ENCODE data around the gene RAB25. TPM values are rescaled to one million over a fixed set of nuclear protein-coding genes. Genes with fewer than 3 reads are reported as not detected.

Gene RAB25
- total and polyA plus RNA-seq, 2 of the 13 experiments (the other 11 are each of a cell fraction or from before 2014, with no cell fraction given), result 0.20 to 0.22 TPM

- TF ChIP-seq RFXAP (CRISPR knock-in tag; IDR thresholded peaks at IDR 0.05; ENCODE audit: borderline replicate concordance), result 0 out of 2 replicates have a peak, but pooled peaks have one; percentile 35
- TF ChIP-seq KDM5B (CRISPR knock-in tag; IDR thresholded peaks at IDR 0.05; ENCODE audit: borderline replicate concordance), result peak; percentile 39; the same call in 1 of the 2 replicates
- peak; percentile 43; the same call in 1 of the 2 replicates for TF ChIP-seq TARDBP (CRISPR knock-in tag; IDR thresholded peaks at IDR 0.05)
- TF ChIP-seq TFDP2 (CRISPR knock-in tag; IDR thresholded peaks at IDR 0.05), result no peak
- no peak for TF ChIP-seq PPARG (CRISPR knock-in tag; conservative IDR thresholded peaks at IDR 0.05)
- 0 out of 2 replicates have a peak, but pooled peaks have one; percentile 11 for TF ChIP-seq ZNF761 (CRISPR knock-in tag; conservative IDR thresholded peaks at IDR 0.05)
- TF ChIP-seq ZNF430 (CRISPR knock-in tag; IDR thresholded peaks at IDR 0.05), result 0 out of 2 replicates have a peak, but pooled peaks have one; percentile 48
- TF ChIP-seq MEIS1 (CRISPR knock-in tag; IDR thresholded peaks at IDR 0.05; ENCODE audit: borderline replicate concordance), result no peak
- TF ChIP-seq HDAC2 (CRISPR knock-in tag; IDR thresholded peaks at IDR 0.05), result peak; percentile 24; the same call in 1 of the 2 replicates
- TF ChIP-seq SP2 (CRISPR knock-in tag; IDR thresholded peaks at IDR 0.05), result no peak
- peak; percentile 78; the same call in 1 of the 2 replicates for TF ChIP-seq HIC2 (CRISPR knock-in tag; IDR thresholded peaks at IDR 0.05; ENCODE audit: low read depth)
- peak; percentile 77; the same call in 1 of the 2 replicates for TF ChIP-seq ZNF510 (CRISPR knock-in tag; IDR thresholded peaks at IDR 0.05; ENCODE audit: low read depth)
- no peak for TF ChIP-seq ZSCAN12 (CRISPR knock-in tag; IDR thresholded peaks at IDR 0.05)
- peak; percentile 49; the same call in 1 of the 2 replicates for TF ChIP-seq MTA1 (CRISPR knock-in tag; IDR thresholded peaks at IDR 0.05; ENCODE audit: borderline replicate concordance)
- peak; percentile 49; the same call in 1 of the 2 replicates for TF ChIP-seq ZSCAN25 (CRISPR knock-in tag; IDR thresholded peaks at IDR 0.05)
- TF ChIP-seq, protein P1, sequence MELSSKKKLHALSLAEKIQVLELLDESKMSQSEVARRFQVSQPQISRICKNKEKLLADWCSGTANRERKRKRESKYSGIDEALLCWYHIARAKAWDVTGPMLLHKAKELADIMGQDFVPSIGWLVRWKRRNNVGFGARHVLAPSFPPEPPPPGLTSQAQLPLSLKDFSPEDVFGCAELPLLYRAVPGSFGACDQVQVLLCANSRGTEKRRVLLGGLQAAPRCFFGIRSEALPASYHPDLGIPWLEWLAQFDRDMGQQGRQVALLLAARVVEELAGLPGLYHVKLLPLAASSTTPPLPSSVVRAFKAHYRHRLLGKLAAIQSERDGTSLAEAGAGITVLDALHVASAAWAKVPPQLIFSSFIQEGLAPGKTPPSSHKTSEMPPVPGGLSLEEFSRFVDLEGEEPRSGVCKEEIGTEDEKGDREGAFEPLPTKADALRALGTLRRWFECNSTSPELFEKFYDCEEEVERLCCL (CRISPR knock-in tag; IDR thresholded peaks at IDR 0.05; ENCODE audit: borderline replicate concordance), result 0 out of 2 replicates have a peak, but pooled peaks have one; percentile 34
- TF ChIP-seq AGO1 (IDR thresholded peaks at IDR 0.05; ENCODE audit: low read depth, low read length, poor library complexity, severe bottlenecking), result peak; percentile 46
- TF ChIP-seq NR2F1 (CRISPR knock-in tag; IDR thresholded peaks at IDR 0.05), result 0 out of 4 replicates have a peak, but pooled peaks of 1 of the 2 experiments have one; percentile 22
- no peak for TF ChIP-seq ZC3H4 (CRISPR knock-in tag; IDR thresholded peaks at IDR 0.05; ENCODE audit: borderline replicate concordance)
- no peak for TF ChIP-seq TEAD2 (CRISPR knock-in tag; IDR thresholded peaks at IDR 0.05)
- TF ChIP-seq SALL1 (CRISPR knock-in tag; IDR thresholded peaks at IDR 0.05), result peak; percentile 63
- peak; percentile 55; the same call in 1 of the 2 replicates for TF ChIP-seq HBP1 (CRISPR knock-in tag; IDR thresholded peaks at IDR 0.05; ENCODE audit: low read depth)
- no peak for TF ChIP-seq FIP1L1 (IDR thresholded peaks at IDR 0.05; ENCODE audit: borderline replicate concordance, insufficient read depth, low read depth, low read length)
Observed at GRCh38 chr1:156115514-156116374, 54.8 kb downstream of the RAB25 start (continued).
